ENCODE data around the gene CHRNA7.

Gene CHRNA7

DNA sequence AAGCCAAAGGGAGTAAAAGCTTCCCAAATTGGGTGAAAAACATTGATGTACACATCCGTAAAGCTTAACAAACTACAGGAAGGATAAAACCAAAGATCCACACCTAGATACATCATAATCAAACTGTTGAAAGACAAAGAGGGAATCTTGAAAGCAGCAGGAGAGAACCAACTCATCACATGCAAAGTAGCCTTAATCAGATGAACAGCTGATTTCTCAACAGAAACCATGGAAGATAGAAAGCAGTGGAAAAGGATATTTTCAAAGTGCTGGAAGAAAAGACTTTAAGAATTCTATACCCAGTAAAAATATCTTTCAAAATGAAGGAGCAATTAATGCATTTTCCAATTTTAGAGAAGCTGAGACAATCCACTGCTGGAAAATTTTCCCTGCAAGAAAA lies 36.8 kb downstream of the CHRNA7 start:
- Histone ChIP-seq H3K4me3 (ENCODE audit: extremely low read depth, insufficient read depth, low read length, poor library complexity, severe bottlenecking) (no peak overlapping the region), H3K4me1 (ENCODE audit: control insufficient read depth, insufficient read depth, low read length, poor library complexity, severe bottlenecking) (no peaks in the 10 kb centered on the region), H3K27ac (ENCODE audit: low read depth, low read length, severe bottlenecking) (no peak overlapping the region), H3K9me3 (ENCODE audit: control insufficient read depth, low read length) (peaks cover 18% of the 10 kb centered on the region), H3K36me3 (ENCODE audit: control insufficient read depth, insufficient read depth, low read length) (no peaks in the 10 kb centered on the region)
- no CpG with 5 or more reads among the region's 1 CpG for WGBS, 2 experiments (ENCODE audit: insufficient coverage in 2 of 2)

GRCh38 chr15:32089851-32090359 lies 59.6 kb downstream of the CHRNA7 start:
- H3K27ac ChIP-seq (ENCODE audit: low read depth, low read length, severe bottlenecking), result no peak overlapping the region
- no peak overlapping the region for H3K4me3 ChIP-seq (ENCODE audit: extremely low read depth, insufficient read depth, low read length, poor library complexity, severe bottlenecking)
- no peaks in the 10 kb centered on the region for H3K4me1 ChIP-seq (ENCODE audit: control insufficient read depth, insufficient read depth, low read length, poor library complexity, severe bottlenecking)
- H3K36me3 ChIP-seq (ENCODE audit: control insufficient read depth, insufficient read depth, low read length), result no peaks in the 10 kb centered on the region
- no peaks in the 10 kb centered on the region for H3K9me3 ChIP-seq (ENCODE audit: control insufficient read depth, low read length)

DNA sequence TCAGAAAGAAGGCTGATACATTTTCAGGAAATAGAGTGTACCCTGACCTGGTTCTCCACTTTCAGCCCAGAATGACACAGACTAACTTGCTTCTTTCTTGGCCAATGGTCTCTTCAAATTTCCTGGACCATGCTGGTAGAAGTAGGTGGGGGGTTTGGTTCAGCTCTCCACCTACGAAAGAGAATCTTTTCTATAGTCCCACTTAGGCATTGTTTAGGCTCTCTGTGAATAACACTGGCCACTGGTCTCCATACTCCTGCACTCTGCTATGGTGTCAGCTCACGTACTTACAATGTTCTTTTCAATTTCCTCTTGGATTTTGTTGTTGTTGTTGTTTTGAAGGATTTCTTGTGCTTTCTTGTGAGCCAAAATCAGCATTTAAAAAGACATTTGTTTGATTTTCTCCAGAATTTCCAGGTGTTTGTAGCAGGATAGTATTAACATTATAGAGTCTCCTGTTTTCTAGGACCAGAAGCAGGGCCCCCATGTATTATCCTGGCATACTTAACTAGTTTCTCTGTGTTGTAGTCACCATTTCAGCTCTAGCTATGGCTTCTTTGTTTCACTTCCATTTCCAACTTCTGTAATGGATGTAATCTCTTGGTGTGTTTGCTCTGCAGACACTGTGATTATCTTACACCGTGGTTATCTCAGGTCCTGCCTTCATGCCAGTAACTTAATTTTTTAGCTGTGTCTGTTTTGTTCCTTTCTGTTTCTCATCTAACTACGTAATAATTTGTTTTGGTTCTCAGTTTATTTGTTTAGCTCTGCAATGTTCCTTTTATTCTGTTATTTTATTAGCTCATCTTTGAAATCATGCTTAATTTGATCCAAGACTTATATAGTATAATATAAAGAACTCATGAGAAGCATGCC lies 61.4 kb downstream of the CHRNA7 start:
- WGBS, 2 experiments (ENCODE audit: insufficient coverage in 2 of 2), result no CpG with 5 or more reads among the region's 4 CpGs
- H3K9me3 ChIP-seq (ENCODE audit: control insufficient read depth, low read length), result no peaks in the 10 kb centered on the region
- H3K36me3 ChIP-seq (ENCODE audit: control insufficient read depth, insufficient read depth, low read length), result no peaks in the 10 kb centered on the region
- H3K4me1 ChIP-seq (ENCODE audit: control insufficient read depth, insufficient read depth, low read length, poor library complexity, severe bottlenecking), result no peaks in the 10 kb centered on the region
- H3K4me3 ChIP-seq (ENCODE audit: extremely low read depth, insufficient read depth, low read length, poor library complexity, severe bottlenecking), result no peak overlapping the region
- H3K27ac ChIP-seq (ENCODE audit: low read depth, low read length, severe bottlenecking), result no peak overlapping the region

- H3K36me3 ChIP-seq (ENCODE audit: control insufficient read depth, insufficient read depth, low read length), result no peaks in the 10 kb centered on the region
- WGBS, 2 experiments (ENCODE audit: insufficient coverage in 2 of 2), result no CpG with 5 or more reads among the region's 2 CpGs
- no peaks in the 10 kb centered on the region for H3K9me3 ChIP-seq (ENCODE audit: control insufficient read depth, low read length)
- H3K27ac ChIP-seq (ENCODE audit: low read depth, low read length, severe bottlenecking), result no peak overlapping the region
- no peak overlapping the region for H3K4me3 ChIP-seq (ENCODE audit: extremely low read depth, insufficient read depth, low read length, poor library complexity, severe bottlenecking)
- no peaks in the 10 kb centered on the region for H3K4me1 ChIP-seq (ENCODE audit: control insufficient read depth, insufficient read depth, low read length, poor library complexity, severe bottlenecking)
Measured at GRCh38 chr15:32096213-32096612, 65.9 kb downstream of the CHRNA7 start.

DNA sequence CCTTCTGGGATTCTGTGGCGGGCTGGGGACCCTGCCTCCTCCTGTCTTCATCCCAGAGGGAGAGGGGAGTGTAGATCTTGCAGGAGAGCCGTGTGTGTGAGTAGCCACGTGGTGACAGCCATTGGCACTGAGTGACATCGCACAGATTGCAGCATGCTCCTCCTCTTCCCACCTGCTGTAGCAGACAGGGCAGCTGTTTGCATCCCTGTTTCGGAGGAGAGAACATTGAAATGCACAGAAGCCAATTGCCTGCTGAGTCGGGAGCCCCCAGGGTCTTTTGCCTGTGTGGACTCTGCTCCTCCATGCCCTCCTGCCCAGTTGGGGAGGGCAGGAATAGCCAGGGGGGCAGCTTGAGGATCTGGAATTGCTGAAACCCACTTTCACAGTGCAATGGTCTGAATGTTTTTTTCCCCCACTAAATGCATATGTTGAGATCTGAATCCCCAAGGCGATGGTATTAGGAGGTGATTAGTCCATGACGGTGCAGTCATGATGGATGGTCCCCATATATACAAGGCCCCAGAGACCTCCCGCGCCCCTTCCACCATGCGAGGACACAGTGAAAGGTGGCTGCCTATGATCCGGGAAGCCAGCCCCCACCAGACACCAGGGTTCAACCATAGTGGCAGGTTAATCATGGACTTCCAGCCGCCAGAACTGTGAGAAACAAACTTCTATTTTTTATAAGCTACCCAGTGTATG lies 66.8 kb downstream of the CHRNA7 start:
- Histone ChIP-seq H3K4me1 (ENCODE audit: control insufficient read depth, insufficient read depth, low read length, poor library complexity, severe bottlenecking) (no peaks in the 10 kb centered on the region), H3K4me3 (ENCODE audit: extremely low read depth, insufficient read depth, low read length, poor library complexity, severe bottlenecking) (no peak overlapping the region), H3K9me3 (ENCODE audit: control insufficient read depth, low read length) (no peaks in the 10 kb centered on the region), H3K36me3 (ENCODE audit: control insufficient read depth, insufficient read depth, low read length) (no peaks in the 10 kb centered on the region), H3K27ac (ENCODE audit: low read depth, low read length, severe bottlenecking) (no peak overlapping the region)
- WGBS, 2 experiments (ENCODE audit: insufficient coverage in 2 of 2), result 60 to 75% methylated on average over 9 of the region's 13 CpGs

DNA sequence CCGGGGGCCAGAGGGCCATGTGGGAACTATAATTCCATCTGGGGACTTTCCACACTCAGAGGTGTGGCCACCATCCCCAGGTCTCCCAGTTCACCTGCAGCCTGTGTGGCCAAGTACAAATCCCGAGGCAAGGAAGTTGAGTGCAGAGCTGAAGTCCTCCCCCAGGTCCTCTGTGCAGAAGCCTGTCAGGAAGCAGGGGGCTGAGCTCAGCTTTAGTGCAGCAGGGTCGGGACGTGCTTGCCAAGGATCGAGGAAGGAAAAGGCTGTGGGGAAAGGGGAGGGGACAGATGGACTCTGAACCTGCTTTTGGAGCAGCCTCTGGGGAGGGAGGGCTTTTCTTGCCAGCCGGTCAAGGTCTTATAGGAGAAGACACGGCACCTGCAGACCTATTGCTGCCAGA lies 67.7 kb downstream of the CHRNA7 start:
- Histone ChIP-seq H3K36me3 (ENCODE audit: control insufficient read depth, insufficient read depth, low read length) (no peaks in the 10 kb centered on the region), H3K9me3 (ENCODE audit: control insufficient read depth, low read length) (no peaks in the 10 kb centered on the region), H3K4me3 (ENCODE audit: extremely low read depth, insufficient read depth, low read length, poor library complexity, severe bottlenecking) (no peak overlapping the region), H3K4me1 (ENCODE audit: control insufficient read depth, insufficient read depth, low read length, poor library complexity, severe bottlenecking) (no peaks in the 10 kb centered on the region), H3K27ac (ENCODE audit: low read depth, low read length, severe bottlenecking) (no peak overlapping the region)
- 71 to 72% methylated on average over 6 to 7 of the region's 7 CpGs for WGBS, 2 experiments (ENCODE audit: insufficient coverage in 2 of 2)

- H3K9me3 ChIP-seq (ENCODE audit: control insufficient read depth, low read length), result no peaks in the 10 kb centered on the region
- no peak overlapping the region for H3K27ac ChIP-seq (ENCODE audit: low read depth, low read length, severe bottlenecking)
- no peak overlapping the region for H3K4me3 ChIP-seq (ENCODE audit: extremely low read depth, insufficient read depth, low read length, poor library complexity, severe bottlenecking)
- no peaks in the 10 kb centered on the region for H3K4me1 ChIP-seq (ENCODE audit: control insufficient read depth, insufficient read depth, low read length, poor library complexity, severe bottlenecking)
- WGBS, 2 experiments (ENCODE audit: insufficient coverage in 2 of 2), result 30 to 71% methylated on average over 2 to 5 of the region's 7 CpGs
- H3K36me3 ChIP-seq (ENCODE audit: control insufficient read depth, insufficient read depth, low read length), result no peaks in the 10 kb centered on the region
Measured at GRCh38 chr15:32099097-32099785, 68.9 kb downstream of the CHRNA7 start.

DNA sequence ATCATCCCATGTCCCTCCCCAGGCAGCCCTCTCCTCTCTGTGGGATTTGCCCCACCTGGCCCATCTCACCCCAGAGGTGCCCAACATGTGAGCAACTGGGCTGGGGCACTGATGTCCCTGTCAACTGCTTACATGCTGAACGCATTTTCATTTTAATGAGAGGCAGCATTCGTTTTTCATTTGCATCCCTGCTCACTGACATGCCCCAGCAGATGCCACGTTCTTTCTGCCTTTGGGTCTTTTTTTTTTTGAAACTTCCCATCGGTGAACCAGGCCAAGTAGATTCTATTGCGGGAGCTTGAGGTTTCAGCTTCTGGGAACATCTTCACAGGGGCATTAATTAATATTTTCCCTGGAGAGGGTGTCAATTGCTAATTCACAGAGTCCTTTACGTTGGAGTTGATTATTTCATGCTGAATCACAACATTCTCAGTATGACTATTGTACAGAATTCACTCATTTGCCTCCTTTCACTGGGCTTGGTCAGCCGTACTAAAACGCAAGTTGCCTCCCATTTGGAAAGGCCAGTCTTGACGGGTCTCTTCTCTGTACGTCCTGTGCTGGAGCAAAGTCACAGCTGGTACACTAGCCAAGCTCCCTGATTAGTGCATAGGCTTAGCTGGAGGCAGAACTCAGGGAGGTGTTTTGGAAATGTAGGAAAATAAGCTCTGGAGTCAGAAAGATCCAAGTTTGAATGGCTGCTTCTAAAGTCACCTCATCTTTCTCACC lies 69.8 kb downstream of the CHRNA7 start:
- Histone ChIP-seq H3K4me3 (ENCODE audit: extremely low read depth, insufficient read depth, low read length, poor library complexity, severe bottlenecking) (no peak overlapping the region), H3K9me3 (ENCODE audit: control insufficient read depth, low read length) (no peaks in the 10 kb centered on the region), H3K27ac (ENCODE audit: low read depth, low read length, severe bottlenecking) (no peak overlapping the region), H3K4me1 (ENCODE audit: control insufficient read depth, insufficient read depth, low read length, poor library complexity, severe bottlenecking) (no peaks in the 10 kb centered on the region), H3K36me3 (ENCODE audit: control insufficient read depth, insufficient read depth, low read length) (no peaks in the 10 kb centered on the region)
- 82 to 84% methylated on average over 7 to 9 of the region's 10 CpGs for WGBS, 2 experiments (ENCODE audit: insufficient coverage in 2 of 2)

DNA sequence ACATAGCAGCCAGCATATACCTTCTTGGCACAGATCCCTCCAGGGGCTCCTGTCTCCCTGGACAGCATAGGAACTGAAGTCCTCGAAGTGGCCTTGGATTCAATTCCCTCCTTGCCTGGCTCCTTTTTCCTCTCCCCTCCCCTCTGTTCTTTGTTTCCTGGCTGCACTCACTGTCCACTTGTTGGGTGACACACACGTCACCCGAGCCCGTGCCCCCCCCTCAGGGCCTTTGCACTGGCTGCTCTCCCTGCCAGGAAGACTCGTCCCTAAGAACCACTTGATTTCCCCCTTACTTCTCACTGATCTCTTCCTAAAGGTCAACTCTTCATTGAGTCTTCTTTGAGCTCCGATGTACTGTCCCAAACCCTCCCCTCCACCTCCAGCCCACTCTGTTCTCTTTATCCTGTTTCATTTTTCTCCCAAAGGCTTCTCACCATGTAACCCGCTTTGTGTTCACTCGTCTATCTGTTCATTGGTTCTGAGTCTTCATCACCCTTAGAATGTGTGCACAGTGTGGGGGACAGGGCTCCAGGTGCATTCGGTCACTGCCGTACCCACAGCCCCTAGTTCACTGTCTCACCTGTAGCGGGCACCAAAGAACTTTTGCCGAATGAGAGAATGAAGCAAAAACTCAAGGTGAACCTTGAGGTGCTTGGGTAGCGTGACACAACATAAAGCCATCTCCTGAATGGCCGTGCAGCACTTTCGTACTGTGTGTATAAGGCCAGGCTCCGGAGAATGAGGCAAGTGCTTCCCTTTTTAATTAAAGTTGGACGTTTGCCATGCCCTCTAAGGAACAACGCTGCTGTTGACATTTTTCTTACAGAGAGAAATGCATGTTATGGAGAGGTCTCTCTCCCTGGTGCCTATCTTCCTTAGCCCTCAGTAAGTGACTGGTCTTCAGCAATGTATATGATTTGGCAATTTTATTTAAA lies 74.0 kb downstream of the CHRNA7 start:
- H3K4me3 ChIP-seq (ENCODE audit: extremely low read depth, insufficient read depth, low read length, poor library complexity, severe bottlenecking), result no peak overlapping the region
- H3K9me3 ChIP-seq (ENCODE audit: control insufficient read depth, low read length), result no peaks in the 10 kb centered on the region
- H3K27ac ChIP-seq (ENCODE audit: low read depth, low read length, severe bottlenecking), result no peak overlapping the region
- peaks cover 3% of the 10 kb centered on the region for H3K4me1 ChIP-seq (ENCODE audit: control insufficient read depth, insufficient read depth, low read length, poor library complexity, severe bottlenecking)
- 71 to 77% methylated on average over 17 of the region's 18 CpGs for WGBS, 2 experiments (ENCODE audit: insufficient coverage in 2 of 2)
- no peaks in the 10 kb centered on the region for H3K36me3 ChIP-seq (ENCODE audit: control insufficient read depth, insufficient read depth, low read length)

Measured in mesodermal cell (in vitro differentiated cells).